Ovary (tissue), 9 donors: Measurements from ENCODE around the gene AMIGO1. TPM values are rescaled to one million over a fixed set of nuclear protein-coding genes. Genes with fewer than 3 reads are reported as not detected.

Experiments used
- DNase-seq, 5 donors: peaks; one replicate each; pipeline ENCODE4 v3.0.0-alpha.2; 2019 to 2020
- H3K27ac ChIP-seq, 2 donors: fragments of 200-600 bp; one replicate each; pipeline versions ENCODE4 v1.5.1 to v1.8.0; 2019 to 2022
- H3K27me3 ChIP-seq: fragments of 200-600 bp; one replicate; pipeline ENCODE4 v1.8.0; 2022
- H3K36me3 ChIP-seq: fragments of 200-600 bp; sonication (generic); one replicate; pipeline ENCODE4 v1.5.1; 2019
- H3K4me1 ChIP-seq: one replicate; pipeline ENCODE4 v1.8.1; 2013; ENCODE audit warnings: mild to moderate bottlenecking, moderate library complexity; ENCODE audit not compliant: insufficient read depth
- H3K4me3 ChIP-seq: fragments of 200-600 bp; sonication (generic); one replicate; pipeline ENCODE4 v1.5.1; 2017
- H3K9me3 ChIP-seq, 2 donors: fragments of 200-600 bp in 1 of 2; sonication (generic) in 1 of 2; one replicate each; pipeline versions ENCODE4 v1.5.1 to v1.8.1; 2013 to 2019; ENCODE audit warnings: mild to moderate bottlenecking in 1 of 2, moderate library complexity in 1 of 2
- EP300 ChIP-seq: sonication (generic); formaldehyde crosslinking; IDR thresholded peaks from one replicate; pipeline ENCODE4 v1.6.1; 2017; ENCODE audit warnings: antibody characterized with exemption
- POLR2A ChIP-seq: fragments of 450-650 bp; IDR thresholded peaks from one replicate; pipeline ENCODE4 v1.6.1; 2017; ENCODE audit warnings: antibody characterized with exemption, mild to moderate bottlenecking, moderate library complexity
- WGBS, 3 donors: extraction: QIAGEN DNeasy Blood & Tissue Kit in 1 of 3; methylation state at CpG; one replicate each; pipeline versions ENCODE4 v1.1.5 to v1.1.7; 2013 to 2017; 5-methylcytosine and 5-hydroxymethylcytosine counted together
- intact Hi-C, 4 donors: fragments of 100-400 bp; cut with DNase I; formaldehyde crosslinking; loops; one replicate each; pipeline versions ENCODE4 v1.11.0 to v1.15.1; 2022 to 2023
- polyA plus RNA-seq, 2 donors: library from polyadenylated mRNA; stranded (reverse); fragments of 200-250 nt in 1 of 2; fragments of 350-450 nt in 1 of 2; fragmentation: Illumina TruSeq in 1 of 2; extraction: RNeasy Lipid Tissue Mini Kit (QIAGEN cat#74804) in 1 of 2; gene quantifications; one replicate each; pipeline ENCODE4 v1.2.3, GENCODE V29; 2013 to 2014
- total RNA-seq, 7 donors: library from RNA; depleted of rRNA in 2 of 7; stranded (reverse); fragments of >200 nt in 2 of 7; fragmentation: NEBNext Ultra II Directional in 3 of 7; extraction: Animal tissue kit (Norgen Biotek cat#: 25700) in 3 of 7; gene quantifications; one replicate each; pipeline versions ENCODE4 v1.1.0 to v1.2.4, GENCODE V29; 2016 to 2023
- TF ChIP-seq, protein P1 (sequence below), 3 donors: fragments of 450-650 bp in 2 of 3; fragments of 200-600 bp in 1 of 3; IDR thresholded peaks; one replicate each; pipeline versions ENCODE4 v1.5.1 to v1.8.0; 2016 to 2022; ENCODE audit warnings: antibody characterized with exemption in 3 of 3, mild to moderate bottlenecking in 1 of 3
- donor health status: DM: no; HTN: no; CAD: no; lungs with moderate emphysema.
- donor health status: DM: no; HTN: no; CAD: no.
- donor health status: Bipolar disorder and iron deficiency.
- donor health status: DM: yes; HTN: yes; CAD: no.
- donor health status: DM: no; HTN: no; CAD: no.
- donor health status: DM: yes; HTN: yes; CAD: no.

AMIGO1 gene
- total and polyA plus RNA-seq, 9 donors = 6.3 to 18.0 (median 10.8) TPM

DNA sequence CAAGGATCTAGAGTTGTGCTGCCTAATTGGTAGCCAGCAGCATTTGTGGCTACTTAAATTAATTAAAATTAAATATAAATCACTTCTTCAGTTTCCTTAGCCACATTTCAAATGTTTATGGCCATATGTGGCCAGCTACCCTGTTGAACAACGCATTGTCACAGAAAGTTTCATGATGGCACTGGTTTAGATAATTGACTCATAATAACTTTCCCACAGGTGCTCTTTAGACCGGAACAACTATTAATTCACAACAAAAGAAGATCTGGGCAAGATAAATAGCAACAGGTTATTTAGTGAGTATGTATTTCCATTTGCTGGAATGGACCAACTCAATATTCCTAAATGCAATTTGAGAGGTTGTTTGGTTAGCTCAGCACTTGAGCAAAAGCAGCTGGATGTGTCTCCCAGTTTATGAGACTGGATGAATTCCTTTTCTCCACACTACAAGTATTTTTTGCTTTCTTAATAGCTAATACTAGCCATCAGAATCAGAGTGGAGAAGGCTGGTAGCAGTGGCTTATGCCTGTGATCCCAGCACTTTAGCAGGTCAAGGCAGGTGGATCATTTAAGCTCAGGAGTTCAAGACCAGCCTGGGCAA is 3.7 kb upstream of the AMIGO1 start:
- H3K27ac ChIP-seq = no peak overlapping the region
- DNase-seq = no peak
- intact Hi-C loops = no loop called here
- WGBS, 3 donors = 62 to 77% (median 75%) methylated on average over 2 of the region's 2 CpGs
- H3K27me3 ChIP-seq = no peaks in the 10 kb centered on the region
- no peaks in the 10 kb centered on the region for H3K9me3 ChIP-seq
- no peaks in the 10 kb centered on the region for H3K36me3 ChIP-seq
- H3K4me3 ChIP-seq = no peak overlapping the region
- no peak for TF ChIP-seq POLR2A
- TF ChIP-seq, protein P1, sequence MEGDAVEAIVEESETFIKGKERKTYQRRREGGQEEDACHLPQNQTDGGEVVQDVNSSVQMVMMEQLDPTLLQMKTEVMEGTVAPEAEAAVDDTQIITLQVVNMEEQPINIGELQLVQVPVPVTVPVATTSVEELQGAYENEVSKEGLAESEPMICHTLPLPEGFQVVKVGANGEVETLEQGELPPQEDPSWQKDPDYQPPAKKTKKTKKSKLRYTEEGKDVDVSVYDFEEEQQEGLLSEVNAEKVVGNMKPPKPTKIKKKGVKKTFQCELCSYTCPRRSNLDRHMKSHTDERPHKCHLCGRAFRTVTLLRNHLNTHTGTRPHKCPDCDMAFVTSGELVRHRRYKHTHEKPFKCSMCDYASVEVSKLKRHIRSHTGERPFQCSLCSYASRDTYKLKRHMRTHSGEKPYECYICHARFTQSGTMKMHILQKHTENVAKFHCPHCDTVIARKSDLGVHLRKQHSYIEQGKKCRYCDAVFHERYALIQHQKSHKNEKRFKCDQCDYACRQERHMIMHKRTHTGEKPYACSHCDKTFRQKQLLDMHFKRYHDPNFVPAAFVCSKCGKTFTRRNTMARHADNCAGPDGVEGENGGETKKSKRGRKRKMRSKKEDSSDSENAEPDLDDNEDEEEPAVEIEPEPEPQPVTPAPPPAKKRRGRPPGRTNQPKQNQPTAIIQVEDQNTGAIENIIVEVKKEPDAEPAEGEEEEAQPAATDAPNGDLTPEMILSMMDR (IDR thresholded peaks at IDR 0.05) = no peak
- peaks cover 11% of the 10 kb centered on the region for H3K4me1 ChIP-seq

DNA sequence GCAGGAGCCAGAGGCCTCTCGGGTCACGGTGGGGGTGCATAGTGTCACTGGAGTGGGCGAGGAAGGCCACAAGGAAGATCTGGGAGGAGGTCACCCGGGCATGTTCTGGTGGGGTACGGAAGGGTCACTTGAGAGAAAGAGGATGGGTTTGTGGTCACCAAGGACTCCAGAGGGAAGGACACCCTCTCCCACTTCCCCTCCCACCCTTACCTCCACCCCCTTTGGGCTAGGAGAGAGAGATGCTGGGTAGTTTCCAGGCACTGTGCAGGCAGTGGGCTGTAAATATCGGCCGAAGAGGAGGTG is 703 bp downstream of the AMIGO1 start:
- peak overlapping the region; percentile 54 for H3K4me3 ChIP-seq
- no peak for TF ChIP-seq EP300
- TF ChIP-seq, protein P1 (IDR thresholded peaks at IDR 0.05) = no peak
- no peak for TF ChIP-seq POLR2A
- H3K4me1 ChIP-seq = peaks cover 11% of the 10 kb centered on the region
- no peak for DNase-seq
- no peaks in the 10 kb centered on the region for H3K27me3 ChIP-seq
- 62 to 69% (median 68%) methylated on average over 7 of the region's 7 CpGs for WGBS, 3 donors
- H3K9me3 ChIP-seq = no peaks in the 10 kb centered on the region
- H3K27ac ChIP-seq = no peak overlapping the region
- intact Hi-C loops = no loop called here
- no peaks in the 10 kb centered on the region for H3K36me3 ChIP-seq

DNA sequence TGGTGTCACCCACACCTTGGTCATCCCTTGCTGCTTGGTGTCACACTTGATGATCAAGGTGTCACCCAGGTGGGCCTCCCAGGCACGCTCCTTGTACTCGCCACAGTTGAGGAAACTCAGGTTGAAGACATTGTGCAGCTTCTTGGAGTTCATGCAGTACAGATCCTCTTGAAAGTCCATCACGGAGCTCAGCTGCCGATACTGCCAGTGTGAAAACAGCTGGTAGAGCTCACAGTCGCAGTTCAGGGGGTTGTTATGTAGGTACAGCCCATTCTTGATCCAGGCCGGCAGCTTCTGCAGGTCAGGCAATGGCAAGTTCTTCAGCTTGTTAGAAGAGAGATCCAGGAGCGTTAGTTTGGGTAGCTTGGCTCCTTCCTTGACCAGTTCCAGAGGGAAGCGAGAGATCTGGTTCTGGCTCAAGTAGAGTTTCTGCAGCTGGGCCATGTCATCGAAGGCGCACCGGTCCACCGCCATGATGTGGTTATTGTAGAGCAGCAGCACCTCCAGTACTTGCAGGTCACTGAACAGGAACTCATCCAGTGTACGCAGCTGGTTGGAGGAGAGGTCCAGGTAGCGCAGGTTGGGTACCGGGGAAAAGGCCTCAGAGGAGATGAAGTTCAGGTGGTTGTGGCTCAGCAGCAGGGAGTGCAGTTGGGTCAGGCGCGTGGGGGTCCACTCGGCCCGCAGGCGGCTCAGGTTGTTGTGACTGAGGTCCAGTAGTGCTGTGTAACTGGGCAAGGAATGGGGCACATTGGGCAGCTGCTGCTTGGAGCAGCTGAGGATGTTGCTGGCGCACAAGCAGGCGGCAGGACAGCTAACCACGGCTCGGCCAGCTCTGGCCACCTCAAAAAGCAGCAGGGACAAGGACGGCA is 1.3 kb downstream of the AMIGO1 start:
- Histone ChIP-seq H3K9me3 (no peaks in the 10 kb centered on the region), H3K36me3 (no peaks in the 10 kb centered on the region), H3K4me1 (peaks cover 11% of the 10 kb centered on the region), H3K27me3 (no peaks in the 10 kb centered on the region), H3K4me3 (no peak overlapping the region), H3K27ac (no peak overlapping the region)
- DNase-seq = no peak
- intact Hi-C loops = no loop called here
- no peak for TF ChIP-seq POLR2A
- TF ChIP-seq, protein P1 (IDR thresholded peaks at IDR 0.05) = no peak
- TF ChIP-seq EP300 = no peak
- WGBS, 3 donors = 90 to 91% (median 90%) methylated on average over 25 of the region's 25 CpGs

DNA sequence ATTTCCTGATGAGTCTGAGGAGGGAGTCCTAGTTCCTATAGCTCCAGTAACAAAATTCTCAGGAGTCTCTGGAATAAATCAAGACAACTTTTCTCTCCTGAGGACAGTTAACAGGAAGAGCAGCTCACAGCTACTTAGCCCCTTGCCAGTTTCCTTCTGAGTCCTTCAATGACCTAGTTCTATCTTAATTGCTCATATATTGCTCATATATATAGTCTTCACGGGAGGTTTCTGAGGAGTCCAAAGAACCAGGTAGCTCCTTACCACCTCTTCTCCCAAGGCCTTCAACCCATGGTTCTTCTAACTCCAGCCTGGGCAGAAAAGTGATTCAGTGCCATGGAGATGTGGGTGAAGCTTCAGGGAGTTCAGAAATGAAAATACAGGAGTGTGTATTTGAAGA is 4.6 kb downstream of the AMIGO1 start:
- H3K4me1 ChIP-seq = peaks cover 10% of the 10 kb centered on the region
- 93 to 98% (median 95%) methylated on average over 1 of the region's 1 CpG for WGBS, 3 donors

More for the DNA sequence above, 4.6 kb downstream of the AMIGO1 start:
- Histone ChIP-seq H3K9me3 (no peaks in the 10 kb centered on the region), H3K36me3 (no peaks in the 10 kb centered on the region), H3K27me3 (no peaks in the 10 kb centered on the region), H3K27ac (no peak overlapping the region), H3K4me3 (no peak overlapping the region)
- intact Hi-C loops = no loop called here
- TF ChIP-seq, protein P1 (IDR thresholded peaks at IDR 0.05) = no peak
- TF ChIP-seq POLR2A = no peak
- TF ChIP-seq EP300 = no peak
- DNase-seq = no peak
